ENCODE results near the gene ZNF648.

ZNF648 gene

DNA sequence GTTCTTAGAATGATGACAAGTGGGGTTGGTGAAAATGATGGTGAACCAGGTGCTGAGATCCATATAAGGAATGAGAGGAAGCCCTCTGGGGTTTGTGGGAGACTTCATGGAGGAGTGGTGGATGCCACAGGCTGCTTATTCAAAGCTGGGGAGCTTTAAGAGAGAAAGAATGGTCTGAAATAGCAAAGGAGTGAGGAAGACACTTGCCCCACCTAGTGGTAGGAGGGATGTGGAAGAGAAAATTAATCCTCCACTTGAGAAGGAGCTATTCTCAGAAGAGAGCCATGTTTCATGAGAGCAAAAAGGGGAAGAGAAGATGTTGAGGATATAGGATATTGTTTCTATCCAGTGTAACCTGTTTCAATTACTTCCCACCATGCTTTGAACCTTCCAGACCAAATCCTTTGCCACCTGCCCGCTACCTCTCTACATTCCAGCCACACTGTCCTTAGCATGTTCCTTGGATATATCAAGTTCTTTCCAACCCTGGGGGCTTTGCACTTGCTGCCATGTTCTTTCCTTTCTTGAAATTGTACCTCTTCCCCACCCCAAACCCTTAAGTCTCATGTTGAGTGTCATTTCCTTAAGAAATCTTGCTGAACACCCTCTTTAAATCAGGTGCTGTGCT is 19.6 kb upstream of the ZNF648 start:
- no peak overlapping the region for H3K4me3 ChIP-seq (ENCODE audit: low read depth, low read length)
- TF ChIP-seq, protein P1, sequence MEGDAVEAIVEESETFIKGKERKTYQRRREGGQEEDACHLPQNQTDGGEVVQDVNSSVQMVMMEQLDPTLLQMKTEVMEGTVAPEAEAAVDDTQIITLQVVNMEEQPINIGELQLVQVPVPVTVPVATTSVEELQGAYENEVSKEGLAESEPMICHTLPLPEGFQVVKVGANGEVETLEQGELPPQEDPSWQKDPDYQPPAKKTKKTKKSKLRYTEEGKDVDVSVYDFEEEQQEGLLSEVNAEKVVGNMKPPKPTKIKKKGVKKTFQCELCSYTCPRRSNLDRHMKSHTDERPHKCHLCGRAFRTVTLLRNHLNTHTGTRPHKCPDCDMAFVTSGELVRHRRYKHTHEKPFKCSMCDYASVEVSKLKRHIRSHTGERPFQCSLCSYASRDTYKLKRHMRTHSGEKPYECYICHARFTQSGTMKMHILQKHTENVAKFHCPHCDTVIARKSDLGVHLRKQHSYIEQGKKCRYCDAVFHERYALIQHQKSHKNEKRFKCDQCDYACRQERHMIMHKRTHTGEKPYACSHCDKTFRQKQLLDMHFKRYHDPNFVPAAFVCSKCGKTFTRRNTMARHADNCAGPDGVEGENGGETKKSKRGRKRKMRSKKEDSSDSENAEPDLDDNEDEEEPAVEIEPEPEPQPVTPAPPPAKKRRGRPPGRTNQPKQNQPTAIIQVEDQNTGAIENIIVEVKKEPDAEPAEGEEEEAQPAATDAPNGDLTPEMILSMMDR (IDR thresholded peaks at IDR 0.05; ENCODE audit: borderline replicate concordance, insufficient read depth, low read depth, low read length), result peak; percentile 63; the same call in 1 of the 2 replicates

DNA sequence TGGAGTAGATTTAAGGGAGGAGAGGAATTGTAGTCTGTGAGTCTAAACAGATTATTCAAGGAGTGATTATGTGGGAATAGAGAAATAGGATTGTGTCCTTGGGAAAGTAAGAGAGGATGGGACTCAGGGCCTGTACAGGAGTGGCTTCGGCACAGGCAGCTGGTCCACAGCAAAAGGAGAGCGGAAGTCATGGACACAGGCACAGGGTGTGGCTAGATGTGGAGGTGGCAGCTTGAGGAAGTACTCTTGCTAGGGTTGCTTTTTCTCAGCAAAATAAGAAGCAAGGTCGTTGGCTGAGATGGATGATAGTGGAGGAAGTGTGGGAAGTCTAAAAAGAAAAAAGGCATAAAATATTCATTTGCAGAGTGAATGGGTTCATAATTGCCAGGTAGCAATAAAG is 18.5 kb upstream of the ZNF648 start:
- TF ChIP-seq, protein P1 (IDR thresholded peaks at IDR 0.05; ENCODE audit: borderline replicate concordance, insufficient read depth, low read depth, low read length), result no peak

DNA sequence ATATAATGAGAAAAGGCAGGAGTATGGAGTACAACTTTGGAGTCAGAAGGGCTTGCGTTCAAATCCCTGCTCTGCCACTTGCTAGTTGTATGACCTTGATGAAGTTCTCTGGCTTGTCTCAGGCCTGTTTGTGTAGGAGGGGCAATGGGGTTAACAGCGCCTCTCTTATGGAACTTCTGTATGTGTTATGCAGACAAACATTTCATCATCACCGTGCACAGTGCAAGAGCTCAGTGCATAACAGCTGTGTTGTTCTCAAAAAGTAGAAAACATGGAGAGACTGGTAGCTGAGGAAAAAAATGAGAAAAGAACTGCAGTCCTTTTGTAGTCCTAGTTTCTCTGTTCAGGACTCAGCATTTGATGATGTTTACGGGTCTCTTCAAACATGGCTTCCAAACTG is 10.4 kb upstream of the ZNF648 start:
- TF ChIP-seq, protein P1 (IDR thresholded peaks at IDR 0.05; ENCODE audit: borderline replicate concordance, insufficient read depth, low read depth, low read length), result no peak
- H3K4me3 ChIP-seq (ENCODE audit: low read depth, low read length), result no peak overlapping the region

More for the DNA sequence above, 18.5 kb upstream of the ZNF648 start:
- H3K4me3 ChIP-seq (ENCODE audit: low read depth, low read length), result no peak overlapping the region

DNA sequence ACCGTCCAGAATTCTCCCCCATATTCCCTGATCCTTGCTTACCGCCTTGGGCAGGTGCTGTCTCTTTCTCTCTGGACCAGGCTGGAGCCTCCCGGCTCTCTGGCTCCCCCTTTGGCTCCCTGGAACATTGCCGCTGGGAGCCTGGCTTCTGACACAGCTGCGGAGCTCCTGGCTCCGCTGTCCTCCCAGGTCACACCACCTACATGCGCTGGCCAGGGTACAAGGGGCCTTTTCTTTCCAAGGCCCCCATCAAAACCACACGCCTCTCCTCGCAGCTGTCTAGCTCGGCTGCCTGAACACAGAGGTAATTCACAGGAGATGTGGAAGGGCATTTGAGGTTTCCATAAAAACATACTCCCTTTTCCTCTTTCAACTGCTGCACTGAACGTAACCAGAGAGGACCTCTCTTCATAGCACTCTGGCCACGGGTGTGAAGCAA is 7.5 kb upstream of the ZNF648 start:
- TF ChIP-seq, protein P1 (IDR thresholded peaks at IDR 0.05; ENCODE audit: borderline replicate concordance, insufficient read depth, low read depth, low read length), result peak; percentile 89
- no peak overlapping the region for H3K4me3 ChIP-seq (ENCODE audit: low read depth, low read length)

DNA sequence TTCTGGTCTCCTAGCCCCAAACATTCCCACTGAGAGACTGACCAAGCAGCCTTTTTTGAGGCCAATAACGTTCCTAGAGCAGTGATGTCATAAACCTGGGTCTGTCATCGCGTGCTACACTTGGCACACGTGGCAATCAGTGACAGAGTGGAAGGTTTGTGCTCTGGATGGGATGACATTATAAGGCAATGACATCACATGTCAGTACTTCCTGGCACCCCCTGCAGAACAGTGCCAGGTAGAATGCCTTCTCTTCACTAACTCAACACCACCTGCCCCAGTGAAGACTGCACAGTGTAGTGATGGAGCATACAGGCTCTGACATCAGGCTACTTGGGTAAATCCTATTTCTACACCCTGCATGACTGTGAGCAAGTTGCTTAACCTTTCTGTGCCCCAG is 5.4 kb upstream of the ZNF648 start:
- no peak overlapping the region for H3K4me3 ChIP-seq (ENCODE audit: low read depth, low read length)
- TF ChIP-seq, protein P1 (IDR thresholded peaks at IDR 0.05; ENCODE audit: borderline replicate concordance, insufficient read depth, low read depth, low read length), result no peak

DNA sequence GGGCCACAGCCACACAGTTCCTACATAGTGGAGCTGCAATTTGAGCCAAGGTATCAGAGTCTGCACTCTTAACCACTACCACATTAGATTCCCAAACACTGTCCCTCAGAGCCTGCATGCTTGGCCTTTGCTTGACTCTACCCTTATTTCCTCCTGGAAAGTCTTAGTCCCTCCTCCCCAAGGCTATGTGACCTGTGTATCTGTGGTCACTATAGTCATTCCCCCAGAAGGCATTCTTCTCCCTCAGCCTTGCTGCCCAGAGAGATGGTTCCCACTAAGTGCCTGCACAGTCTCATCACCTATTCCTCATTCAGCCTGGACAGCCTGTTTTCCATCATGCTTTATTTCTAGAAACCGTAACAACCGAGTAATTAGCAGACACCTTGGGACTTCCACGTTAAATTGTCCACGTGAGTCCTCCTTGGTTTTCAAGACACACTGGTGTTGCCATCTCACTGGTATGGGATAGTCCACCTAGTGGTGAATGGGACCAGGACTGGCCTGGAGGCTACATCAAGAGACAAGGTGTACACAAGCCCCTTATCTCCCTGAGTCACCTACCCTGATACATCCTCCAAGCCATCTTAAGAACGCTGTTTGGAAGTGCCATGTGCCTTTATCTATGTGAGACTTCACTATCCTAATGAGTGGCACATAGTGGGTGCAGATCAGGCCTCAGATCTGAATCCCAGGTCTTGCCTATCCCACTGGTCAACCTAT is 3.8 kb upstream of the ZNF648 start:
- H3K4me3 ChIP-seq (ENCODE audit: low read depth, low read length), result no peak overlapping the region
- TF ChIP-seq, protein P1 (IDR thresholded peaks at IDR 0.05; ENCODE audit: borderline replicate concordance, insufficient read depth, low read depth, low read length), result no peak

DNA sequence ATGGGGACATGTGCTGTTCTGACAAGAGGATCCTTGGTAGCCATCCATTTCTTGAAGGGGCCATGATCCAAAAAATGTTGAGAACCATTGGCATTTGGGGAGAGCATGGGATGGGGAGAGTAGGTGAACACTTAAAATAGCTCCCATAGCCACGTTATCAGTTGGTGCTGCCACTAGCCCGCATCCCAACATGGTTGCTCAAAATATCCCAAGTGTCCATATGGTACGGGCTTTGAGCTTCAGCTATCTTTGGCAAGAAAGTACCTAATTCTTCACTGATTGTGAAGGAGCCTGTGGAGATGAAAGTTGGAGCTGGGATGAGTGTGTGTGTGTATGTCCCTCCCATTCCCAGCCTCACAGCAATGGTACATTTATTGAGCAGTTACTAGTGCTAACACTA is 3.1 kb upstream of the ZNF648 start:
- TF ChIP-seq, protein P1 (IDR thresholded peaks at IDR 0.05; ENCODE audit: borderline replicate concordance, insufficient read depth, low read depth, low read length), result no peak
- H3K4me3 ChIP-seq (ENCODE audit: low read depth, low read length), result no peak overlapping the region

Measured in GM12875 (cell line).